HL-60 (cell line): Measurements from ENCODE around the gene ZNF579.

Source experiments
- CTCF ChIP-seq: IDR thresholded peaks from one replicate; pipeline ENCODE4 v1.5.1; 2011; ENCODE audit warnings: low read length, control low read depth, inconsistent platforms; ENCODE audit not compliant: insufficient read depth
- REST ChIP-seq: IDR thresholded peaks from 2 replicates; pipeline ENCODE4 v1.6.1; 2012; ENCODE audit warnings: low read depth; ENCODE audit not compliant: insufficient replicate concordance

GRCh38 chr19:55590109-55590508, 9.5 kb upstream of the ZNF579 start:
- TF ChIP-seq CTCF (no peak), REST (no peak)
